ENCODE data around the gene COL19A1. TPM values are rescaled to one million over a fixed set of nuclear protein-coding genes. Genes with fewer than 3 reads are reported as not detected.

The COL19A1 gene
- polyA plus RNA-seq, 4 donors: 0.09 to 5.2 TPM; not detected in 2

DNA sequence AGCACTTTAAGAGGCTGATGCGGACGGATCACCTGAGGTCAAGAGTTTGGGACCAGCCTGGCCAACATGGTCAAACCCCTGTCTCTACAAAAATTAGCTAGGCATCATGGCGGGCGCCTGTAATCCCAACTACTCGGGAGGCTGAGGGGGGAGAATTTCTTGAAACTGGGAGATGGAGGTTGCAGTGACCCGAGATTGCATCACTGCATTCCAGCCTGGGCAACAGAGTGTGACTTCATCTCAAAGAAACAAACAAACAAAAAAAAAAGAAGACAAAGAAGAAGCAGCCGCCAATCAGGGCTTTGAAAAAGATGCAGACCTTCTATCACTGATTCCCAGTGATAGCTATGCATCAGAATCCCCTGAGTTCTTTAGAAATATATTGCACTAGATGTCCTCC, 379.8 kb downstream of the COL19A1 start:
- Histone ChIP-seq H3K9me3 (ENCODE audit: control insufficient read depth in 2 of 2, insufficient read depth in 1 of 2, low read depth in 1 of 2, low read length in 1 of 2) (no peaks in the 10 kb centered on the region), H3K36me3 (ENCODE audit: control insufficient read depth in 3 of 3, insufficient read depth in 2 of 3, low read depth in 1 of 3, low read length in 3 of 3) (no peaks in the 10 kb centered on the region), H3K4me1 (ENCODE audit: control insufficient read depth in 3 of 3, insufficient read depth in 2 of 3, low read depth in 1 of 3, low read length in 2 of 3) (peaks cover 0 to 2% (median 0%) of the 10 kb centered on the region in 3 donors), H3K4me3 (ENCODE audit: low read depth in 1 of 3, low read length in 3 of 3) (no peak overlapping the region), H3K27me3 (ENCODE audit: control insufficient read depth in 3 of 3, insufficient read depth in 3 of 3, low read length in 3 of 3) (no peaks in the 10 kb centered on the region), H3K27ac (ENCODE audit: low read depth in 1 of 3, low read length in 2 of 3) (no peak overlapping the region)
- DNase-seq: no peak
- 91 to 94% (median 91%) methylated on average over 7 of the region's 7 CpGs for WGBS, 3 donors
- FAIRE-seq: no peak

DNA sequence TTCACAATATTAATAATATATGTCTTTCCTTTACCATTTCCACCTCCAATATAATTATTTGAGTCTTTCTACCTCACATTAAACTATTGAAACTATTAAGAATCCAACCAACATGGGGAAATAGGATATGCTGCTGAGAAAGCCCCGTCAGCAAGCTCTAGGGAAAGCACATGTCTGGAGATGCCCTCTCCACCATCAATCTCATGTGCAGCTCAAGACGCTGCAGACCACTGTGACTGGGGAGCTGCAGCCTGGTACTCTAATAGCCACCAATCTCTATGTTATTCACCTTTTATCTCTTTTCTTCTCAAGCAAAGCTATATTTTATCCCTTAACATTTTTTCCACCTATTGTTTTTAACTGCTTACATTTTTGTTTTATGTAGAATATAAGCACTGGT, 386.2 kb downstream of the COL19A1 start:
- Histone ChIP-seq H3K4me1 (ENCODE audit: control insufficient read depth in 3 of 3, insufficient read depth in 2 of 3, low read depth in 1 of 3, low read length in 2 of 3) (no peaks in the 10 kb centered on the region), H3K9me3 (ENCODE audit: control insufficient read depth in 2 of 2, insufficient read depth in 1 of 2, low read depth in 1 of 2, low read length in 1 of 2) (no peaks in the 10 kb centered on the region), H3K27me3 (ENCODE audit: control insufficient read depth in 3 of 3, insufficient read depth in 3 of 3, low read length in 3 of 3) (no peaks in the 10 kb centered on the region), H3K27ac (ENCODE audit: low read depth in 1 of 3, low read length in 2 of 3) (no peak overlapping the region), H3K4me3 (ENCODE audit: low read depth in 1 of 3, low read length in 3 of 3) (no peak overlapping the region), H3K36me3 (ENCODE audit: control insufficient read depth in 3 of 3, insufficient read depth in 2 of 3, low read depth in 1 of 3, low read length in 3 of 3) (no peaks in the 10 kb centered on the region)
- no peak for DNase-seq
- WGBS, 3 donors: 79 to 88% (median 87%) methylated on average over 2 of the region's 2 CpGs
- FAIRE-seq: no peak

DNA sequence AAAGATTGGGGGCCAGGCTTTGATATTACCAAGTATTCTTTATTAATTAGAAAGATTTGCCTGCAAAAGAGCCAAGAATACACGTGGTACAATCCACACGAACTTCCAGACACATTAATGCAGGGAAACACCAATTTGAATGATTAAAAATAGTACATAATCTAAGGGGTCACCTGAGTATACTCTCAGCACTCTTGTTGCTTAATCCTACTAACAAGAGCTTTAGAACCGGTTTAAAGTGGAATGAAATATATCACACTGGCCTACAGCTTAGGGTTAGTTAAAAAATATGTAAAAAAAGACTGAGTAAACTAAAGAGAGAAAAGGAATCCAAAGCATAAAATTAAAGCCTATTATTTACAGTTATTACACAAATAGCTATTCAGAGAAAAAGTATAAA, 387.6 kb downstream of the COL19A1 start:
- no peaks in the 10 kb centered on the region for H3K27me3 ChIP-seq (ENCODE audit: control insufficient read depth in 3 of 3, insufficient read depth in 3 of 3, low read length in 3 of 3)
- no peak for FAIRE-seq
- 33 to 69% (median 52%) methylated on average over 3 of the region's 3 CpGs for WGBS, 3 donors

DNA sequence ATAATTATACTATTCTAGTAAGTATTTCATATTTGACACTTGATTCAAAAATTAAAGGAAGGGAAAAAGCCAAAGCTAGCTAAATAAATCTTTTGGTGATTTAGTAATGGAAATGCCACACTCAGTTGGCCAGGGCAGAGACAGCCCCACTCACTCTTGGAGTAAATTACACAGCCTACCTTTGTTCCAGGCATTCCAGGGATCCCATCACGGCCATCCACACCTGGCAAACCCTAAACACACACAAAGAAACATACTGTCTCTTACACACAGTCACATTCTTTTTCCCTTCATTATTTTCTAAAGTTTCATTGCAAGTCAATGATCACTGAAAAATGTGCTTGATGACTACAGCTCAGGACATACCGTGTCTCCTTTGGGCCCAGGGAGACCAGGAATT, 388.4 kb downstream of the COL19A1 start:
- WGBS, 3 donors: 67 to 75% (median 67%) methylated on average over 2 of the region's 2 CpGs
- H3K27ac ChIP-seq (ENCODE audit: low read depth in 1 of 3, low read length in 2 of 3): no peak overlapping the region
- no peak for FAIRE-seq
- no peaks in the 10 kb centered on the region for H3K36me3 ChIP-seq (ENCODE audit: control insufficient read depth in 3 of 3, insufficient read depth in 2 of 3, low read depth in 1 of 3, low read length in 3 of 3)
- no peaks in the 10 kb centered on the region for H3K9me3 ChIP-seq (ENCODE audit: control insufficient read depth in 2 of 2, insufficient read depth in 1 of 2, low read depth in 1 of 2, low read length in 1 of 2)
- no peak overlapping the region for H3K4me3 ChIP-seq (ENCODE audit: low read depth in 1 of 3, low read length in 3 of 3)
- H3K4me1 ChIP-seq (ENCODE audit: control insufficient read depth in 3 of 3, insufficient read depth in 2 of 3, low read depth in 1 of 3, low read length in 2 of 3): no peaks in the 10 kb centered on the region
- no peak for DNase-seq
- H3K27me3 ChIP-seq (ENCODE audit: control insufficient read depth in 3 of 3, insufficient read depth in 3 of 3, low read length in 3 of 3): no peaks in the 10 kb centered on the region

More for the DNA sequence above, 387.6 kb downstream of the COL19A1 start:
- no peaks in the 10 kb centered on the region for H3K4me1 ChIP-seq (ENCODE audit: control insufficient read depth in 3 of 3, insufficient read depth in 2 of 3, low read depth in 1 of 3, low read length in 2 of 3)
- no peak for DNase-seq
- no peak overlapping the region for H3K4me3 ChIP-seq (ENCODE audit: low read depth in 1 of 3, low read length in 3 of 3)
- H3K36me3 ChIP-seq (ENCODE audit: control insufficient read depth in 3 of 3, insufficient read depth in 2 of 3, low read depth in 1 of 3, low read length in 3 of 3): no peaks in the 10 kb centered on the region
- no peaks in the 10 kb centered on the region for H3K9me3 ChIP-seq (ENCODE audit: control insufficient read depth in 2 of 2, insufficient read depth in 1 of 2, low read depth in 1 of 2, low read length in 1 of 2)
- H3K27ac ChIP-seq (ENCODE audit: low read depth in 1 of 3, low read length in 2 of 3): no peak overlapping the region

DNA sequence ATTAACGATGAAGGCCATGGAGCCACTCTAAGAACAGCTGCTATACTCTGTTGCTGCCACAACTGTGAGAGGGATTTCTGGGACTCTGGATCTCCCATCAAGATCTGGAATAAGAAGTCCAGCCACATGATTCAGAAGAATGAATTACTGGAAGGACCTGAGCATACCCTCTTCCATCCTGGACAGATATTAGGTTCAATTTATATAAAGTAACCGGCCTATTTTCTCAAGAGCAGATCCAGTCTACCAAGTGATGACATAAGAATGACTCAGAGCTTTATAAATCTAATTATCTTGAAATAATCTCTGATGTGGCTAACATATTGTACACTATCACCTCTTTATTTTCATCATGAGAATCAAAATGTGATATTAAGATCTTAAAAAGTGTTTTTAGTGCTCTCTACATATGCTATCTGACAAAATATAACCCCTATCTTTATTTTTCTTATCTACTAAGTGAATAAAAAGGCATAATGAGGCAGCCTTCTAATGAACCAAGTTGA, 391.5 kb downstream of the COL19A1 start:
- Histone ChIP-seq H3K27ac (ENCODE audit: low read depth in 1 of 3, low read length in 2 of 3) (no peak overlapping the region), H3K9me3 (ENCODE audit: control insufficient read depth in 2 of 2, insufficient read depth in 1 of 2, low read depth in 1 of 2, low read length in 1 of 2) (no peaks in the 10 kb centered on the region), H3K4me1 (ENCODE audit: control insufficient read depth in 3 of 3, insufficient read depth in 2 of 3, low read depth in 1 of 3, low read length in 2 of 3) (no peaks in the 10 kb centered on the region), H3K4me3 (ENCODE audit: low read depth in 1 of 3, low read length in 3 of 3) (no peak overlapping the region), H3K27me3 (ENCODE audit: control insufficient read depth in 3 of 3, insufficient read depth in 3 of 3, low read length in 3 of 3) (peaks cover 0 to 4% (median 0%) of the 10 kb centered on the region in 3 donors), H3K36me3 (ENCODE audit: control insufficient read depth in 3 of 3, insufficient read depth in 2 of 3, low read depth in 1 of 3, low read length in 3 of 3) (no peaks in the 10 kb centered on the region)
- WGBS, 3 donors: 78 to 91% (median 84%) methylated on average over 2 of the region's 2 CpGs
- FAIRE-seq (no peak), DNase-seq (no peak)

DNA sequence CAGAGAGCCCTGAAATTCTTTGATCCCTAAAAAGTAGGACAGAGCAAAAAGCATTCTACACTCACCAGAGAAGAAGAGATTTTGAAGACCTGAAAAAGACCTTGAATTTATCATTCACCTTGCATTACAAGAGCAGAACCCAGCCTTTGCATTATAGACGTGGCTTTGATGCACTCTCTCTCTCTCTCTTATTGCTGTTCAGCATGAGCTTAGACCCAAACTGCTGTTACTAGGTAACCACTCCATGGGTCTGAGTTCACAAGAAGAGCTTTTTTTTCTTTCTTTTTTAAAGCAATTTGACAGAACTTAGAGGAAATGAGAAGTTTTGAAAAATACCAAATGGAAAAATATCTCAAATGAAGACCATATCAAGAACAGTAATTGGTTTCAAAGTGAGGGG, 392.1 kb downstream of the COL19A1 start:
- WGBS, 3 donors: 6 to 31% (median 12%) methylated on average over 1 of the region's 1 CpG
- Histone ChIP-seq H3K4me1 (ENCODE audit: control insufficient read depth in 3 of 3, insufficient read depth in 2 of 3, low read depth in 1 of 3, low read length in 2 of 3) (no peaks in the 10 kb centered on the region), H3K9me3 (ENCODE audit: control insufficient read depth in 2 of 2, insufficient read depth in 1 of 2, low read depth in 1 of 2, low read length in 1 of 2) (no peaks in the 10 kb centered on the region), H3K36me3 (ENCODE audit: control insufficient read depth in 3 of 3, insufficient read depth in 2 of 3, low read depth in 1 of 3, low read length in 3 of 3) (no peaks in the 10 kb centered on the region), H3K27ac (ENCODE audit: low read depth in 1 of 3, low read length in 2 of 3) (no peak overlapping the region), H3K27me3 (ENCODE audit: control insufficient read depth in 3 of 3, insufficient read depth in 3 of 3, low read length in 3 of 3) (peaks cover 0 to 4% (median 0%) of the 10 kb centered on the region in 3 donors), H3K4me3 (ENCODE audit: low read depth in 1 of 3, low read length in 3 of 3) (no peak overlapping the region)
- FAIRE-seq: no peak
- DNase-seq: no peak

Other genes with a start within 250 kb of the COL19A1 start
- gene LMBRD1, start 69.5 kb upstream of the COL19A1 start, polyA plus RNA-seq: 100 to 1,000 TPM in 1 of 4 donors, 10 to 100 TPM in 3; 23.5 to 108 (median 36.0) TPM